Esophagus muscularis mucosa (tissue), 4 donors: ENCODE measurements around the gene PFN1. TPM values are rescaled to one million over a fixed set of nuclear protein-coding genes. Genes with fewer than 3 reads are reported as not detected.

ENCODE experiments used
- DNase-seq: peaks from one replicate; pipeline ENCODE4 v3.0.0-alpha.2; 2017; ENCODE audit errors: extremely low spot score
- H3K27ac ChIP-seq, 4 donors: fragments of 200-600 bp; sonication (generic); replicated peaks in 1 of 4; 1 replicate in 3 of 4; 2 replicates in 1 of 4; pipeline ENCODE4 v1.5.1; 2016 to 2019; ENCODE audit warnings: mild to moderate bottlenecking in 1 of 4
- H3K27me3 ChIP-seq, 4 donors: fragments of 200-600 bp; sonication (generic); one replicate each; pipeline versions ENCODE4 v1.5.1 to v1.6.0; 2016 to 2019
- H3K36me3 ChIP-seq, 4 donors: fragments of 200-600 bp; sonication (generic); one replicate each; pipeline ENCODE4 v1.5.1; 2016 to 2019
- H3K4me1 ChIP-seq, 4 donors: fragments of 200-600 bp; sonication (generic); one replicate each; pipeline ENCODE4 v1.5.1; 2016 to 2019
- H3K4me3 ChIP-seq, 4 donors: fragments of 200-600 bp; sonication (generic); 1 replicate in 2 of 4; 2 replicates in 2 of 4; pipeline ENCODE4 v1.5.1; 2016 to 2019; ENCODE audit warnings: mild to moderate bottlenecking in 4 of 4, moderate library complexity in 1 of 4
- H3K9me3 ChIP-seq, 4 donors: fragments of 200-600 bp; sonication (generic); 1 replicate in 3 of 4; 2 replicates in 1 of 4; pipeline ENCODE4 v1.5.1; 2016 to 2019
- CTCF ChIP-seq, 3 experiments: fragments of 200-600 bp in 2 of 3; fragments of 450-650 bp in 1 of 3; sonication (generic) in 2 of 3; IDR thresholded peaks; one replicate each; pipeline ENCODE4 v1.5.1; 2017 to 2019; ENCODE audit warnings: antibody characterized with exemption in 3 of 3, mild to moderate bottlenecking in 2 of 3, moderate library complexity in 1 of 3
- EP300 ChIP-seq: sonication (generic); formaldehyde crosslinking; IDR thresholded peaks from one replicate; pipeline ENCODE4 v1.6.1; 2017; ENCODE audit warnings: antibody characterized with exemption
- POLR2A ChIP-seq: fragments of 450-650 bp; IDR thresholded peaks from one replicate; pipeline ENCODE4 v1.6.1; 2017; ENCODE audit warnings: antibody characterized with exemption, moderate library complexity, mild to moderate bottlenecking, low read depth
- POLR2AphosphoS5 ChIP-seq, 2 donors: sonication (generic); formaldehyde crosslinking; IDR thresholded peaks; one replicate each; pipeline ENCODE4 v1.6.1; 2017; ENCODE audit warnings: antibody characterized with exemption in 2 of 2
- WGBS: methylation state at CpG from one replicate; pipeline ENCODE4 v1.1.5; 2018; 5-methylcytosine and 5-hydroxymethylcytosine counted together
- intact Hi-C: fragments of 100-400 bp; cut with DNase I; formaldehyde crosslinking; loops from one replicate; pipeline ENCODE4 v1.15.1; 2023
- total RNA-seq, 4 donors: library from RNA; depleted of rRNA; stranded (reverse); fragments of >200 nt; gene quantifications; one replicate each; pipeline versions ENCODE4 v1.1.0 to v1.2.1, GENCODE V29; 2016

The PFN1 gene
- total RNA-seq, 4 donors from 2014 or later: 1,019 to 1,635 (median 1,341) TPM

GRCh38 chr17:4944554-4945175 lies 3.7 kb downstream of the PFN1 start:
- DNase-seq: no peak
- Histone ChIP-seq H3K9me3 (peaks cover 0 to 2% (median 0%) of the 10 kb centered on the region in 4 donors), H3K27ac (peak overlapping the region; percentile 94 to 100 (median 98)), H3K4me3 (peak overlapping the region in 3 of 4 donors; percentile 87 to 100 (median 100)), H3K27me3 (no peaks in the 10 kb centered on the region), H3K4me1 (peaks cover 42 to 77% (median 68%) of the 10 kb centered on the region in 4 donors), H3K36me3 (peaks cover 17 to 57% (median 50%) of the 10 kb centered on the region in 4 donors)
- intact Hi-C loops: no loop called here
- TF ChIP-seq POLR2A (no peak), CTCF (IDR thresholded peaks at IDR 0.05) (no peak), EP300 (no peak), POLR2AphosphoS5 (IDR thresholded peaks at IDR 0.05) (no peak)
- WGBS: 51% methylated on average over 8 of the region's 8 CpGs

GRCh38 chr17:4944163-4944553 lies 4.2 kb downstream of the PFN1 start:
- peaks cover 40 to 76% (median 68%) of the 10 kb centered on the region in 4 donors for H3K4me1 ChIP-seq
- intact Hi-C loops: no loop called here
- no peak for TF ChIP-seq POLR2A
- TF ChIP-seq EP300: no peak
- no peak for TF ChIP-seq CTCF (IDR thresholded peaks at IDR 0.05)
- no peak for TF ChIP-seq POLR2AphosphoS5 (IDR thresholded peaks at IDR 0.05)
- H3K27me3 ChIP-seq: no peaks in the 10 kb centered on the region
- 30% methylated on average over 3 of the region's 3 CpGs for WGBS
- peaks cover 0 to 2% (median 0%) of the 10 kb centered on the region in 4 donors for H3K9me3 ChIP-seq
- no peak overlapping the region for H3K4me3 ChIP-seq
- peaks cover 17 to 57% (median 50%) of the 10 kb centered on the region in 4 donors for H3K36me3 ChIP-seq
- H3K27ac ChIP-seq: peak overlapping the region; percentile 94 to 100 (median 98)
- no peak for DNase-seq

- Histone ChIP-seq H3K36me3 (peaks cover 21 to 59% (median 55%) of the 10 kb centered on the region in 4 donors), H3K9me3 (no peaks in the 10 kb centered on the region), H3K4me1 (peaks cover 52 to 85% (median 77%) of the 10 kb centered on the region in 4 donors), H3K27ac (peak overlapping the region in 3 of 4 donors; percentile 94 to 99 (median 97)), H3K4me3 (no peak overlapping the region), H3K27me3 (no peaks in the 10 kb centered on the region)
- no peak for DNase-seq
- intact Hi-C loops: no loop called here
- WGBS: 64% methylated on average over 13 of the region's 13 CpGs
- no peak for TF ChIP-seq EP300
These were observed 5.4 kb downstream of the PFN1 start for GRCh38 chr17:4942760-4943508.

GRCh38 chr17:4941319-4941610 lies 7.1 kb downstream of the PFN1 start:
- no peak for DNase-seq
- peaks cover 30 to 68% (median 64%) of the 10 kb centered on the region in 4 donors for H3K36me3 ChIP-seq
- intact Hi-C loops: no loop called here
- peak overlapping the region; percentile 77 to 87 (median 78) for H3K4me3 ChIP-seq
- peaks cover 49 to 82% (median 75%) of the 10 kb centered on the region in 4 donors for H3K4me1 ChIP-seq
- 63% methylated on average over 4 of the region's 4 CpGs for WGBS
- H3K9me3 ChIP-seq: no peaks in the 10 kb centered on the region
- no peaks in the 10 kb centered on the region for H3K27me3 ChIP-seq
- peak overlapping the region; percentile 91 to 97 (median 94) for H3K27ac ChIP-seq
- no peak for TF ChIP-seq EP300
- TF ChIP-seq POLR2A: no peak
- no peak for TF ChIP-seq POLR2AphosphoS5 (IDR thresholded peaks at IDR 0.05)
- TF ChIP-seq CTCF (IDR thresholded peaks at IDR 0.05): no peak

GRCh38 chr17:4940555-4941318 lies 7.6 kb downstream of the PFN1 start:
- intact Hi-C loops: no loop called here
- H3K36me3 ChIP-seq: peaks cover 30 to 68% (median 62%) of the 10 kb centered on the region in 4 donors
- H3K9me3 ChIP-seq: no peaks in the 10 kb centered on the region
- under 1% methylated on average over 29 of the region's 29 CpGs for WGBS
- peak overlapping the region; percentile 77 to 87 (median 78) for H3K4me3 ChIP-seq
- H3K4me1 ChIP-seq: peaks cover 44 to 76% (median 70%) of the 10 kb centered on the region in 4 donors
- peak overlapping the region; percentile 91 to 97 (median 94) for H3K27ac ChIP-seq
- no peaks in the 10 kb centered on the region for H3K27me3 ChIP-seq
- TF ChIP-seq CTCF (IDR thresholded peaks at IDR 0.05) (no peak), POLR2A (no peak), EP300 (no peak), POLR2AphosphoS5 (IDR thresholded peaks at IDR 0.05) (no peak)
- DNase-seq: no peak
